ENCODE measurements around the gene KLC4.

Gene KLC4

GRCh38 chr6:43047998-43048397 lies 11.4 kb upstream of the KLC4 start:
- Mint-ChIP-seq H3K27me3 (no peaks in the 10 kb centered on the region), H3K9me3 (no peaks in the 10 kb centered on the region), H3K36me3 (ENCODE audit: low read depth) (peaks cover 20% of the 10 kb centered on the region), H3K4me3 (no peak overlapping the region), H3K27ac (no peak overlapping the region), H3K4me1 (peaks cover 19% of the 10 kb centered on the region)
- DNase-seq (no peak), ATAC-seq (no peak)

GRCh38 chr6:43050981-43051380 lies 8.4 kb upstream of the KLC4 start:
- no peak overlapping the region for H3K27ac Mint-ChIP-seq
- no peaks in the 10 kb centered on the region for H3K27me3 Mint-ChIP-seq
- H3K9me3 Mint-ChIP-seq = no peaks in the 10 kb centered on the region
- ATAC-seq (no peak), DNase-seq (no peak)
- peaks cover 33% of the 10 kb centered on the region for H3K36me3 Mint-ChIP-seq (ENCODE audit: low read depth)
- H3K4me1 Mint-ChIP-seq = peaks cover 29% of the 10 kb centered on the region
- H3K4me3 Mint-ChIP-seq = no peak overlapping the region

- H3K27me3 Mint-ChIP-seq = no peaks in the 10 kb centered on the region
- H3K36me3 Mint-ChIP-seq (ENCODE audit: low read depth) = peaks cover 32% of the 10 kb centered on the region
- no peak for DNase-seq
- H3K4me1 Mint-ChIP-seq = peaks cover 33% of the 10 kb centered on the region
- H3K27ac Mint-ChIP-seq = peak overlapping the region; percentile 97
- no peak for ATAC-seq
- no peaks in the 10 kb centered on the region for H3K9me3 Mint-ChIP-seq
- peak overlapping the region; percentile 97 for H3K4me3 Mint-ChIP-seq
Measured at GRCh38 chr6:43052225-43052841, 7.1 kb upstream of the KLC4 start.

GRCh38 chr6:43052842-43053544 lies 6.4 kb upstream of the KLC4 start:
- Mint-ChIP-seq H3K4me3 (peak overlapping the region; percentile 97), H3K27ac (peak overlapping the region; percentile 97), H3K9me3 (no peaks in the 10 kb centered on the region), H3K36me3 (ENCODE audit: low read depth) (peaks cover 35% of the 10 kb centered on the region), H3K27me3 (no peaks in the 10 kb centered on the region), H3K4me1 (peaks cover 39% of the 10 kb centered on the region)
- ATAC-seq (peak; percentile 14), DNase-seq (peak; percentile 31)

- H3K4me1 Mint-ChIP-seq = peaks cover 45% of the 10 kb centered on the region
- peak; percentile 99 for ATAC-seq
Measured at GRCh38 chr6:43053545-43054205, 5.8 kb upstream of the KLC4 start, which contains the start of gene CUL7. Gene CUL7, minus strand, starts transcription at chr6:43053851. Its CDS starts 1,063 bp downstream, at chr6:43052788.

GRCh38 chr6:43054206-43054943 lies 5.1 kb upstream of the KLC4 start:
- Mint-ChIP-seq H3K36me3 (ENCODE audit: low read depth) (peaks cover 35% of the 10 kb centered on the region), H3K4me3 (peak overlapping the region; percentile 97), H3K27me3 (no peaks in the 10 kb centered on the region), H3K4me1 (peaks cover 46% of the 10 kb centered on the region), H3K27ac (peak overlapping the region; percentile 97), H3K9me3 (no peaks in the 10 kb centered on the region)
- DNase-seq = no peak
- ATAC-seq = no peak

More at GRCh38 chr6:43053545-43054205, 5.8 kb upstream of the KLC4 start, which contains the start of gene CUL7:
- H3K27me3 Mint-ChIP-seq = no peaks in the 10 kb centered on the region
- peak within 1 kb of the TSS; percentile 97 for H3K27ac Mint-ChIP-seq
- DNase-seq = peak; percentile 92
- H3K4me3 Mint-ChIP-seq = peak within 1 kb of the TSS; percentile 97
- no peaks in the 10 kb centered on the region for H3K9me3 Mint-ChIP-seq
- H3K36me3 Mint-ChIP-seq (ENCODE audit: low read depth) = peaks cover 36% of the 10 kb centered on the region

GRCh38 chr6:43055966-43056365 lies 3.5 kb upstream of the KLC4 start:
- Mint-ChIP-seq H3K9me3 (no peaks in the 10 kb centered on the region), H3K36me3 (ENCODE audit: low read depth) (peaks cover 30% of the 10 kb centered on the region), H3K27ac (no peak overlapping the region), H3K27me3 (no peaks in the 10 kb centered on the region), H3K4me1 (peaks cover 53% of the 10 kb centered on the region), H3K4me3 (no peak overlapping the region)
- ATAC-seq (no peak), DNase-seq (no peak)

- H3K27me3 Mint-ChIP-seq = no peaks in the 10 kb centered on the region
- H3K36me3 Mint-ChIP-seq (ENCODE audit: low read depth) = peaks cover 26% of the 10 kb centered on the region
- ATAC-seq (no peak), DNase-seq (no peak)
- H3K27ac Mint-ChIP-seq = peak overlapping the region; percentile 98
- H3K4me1 Mint-ChIP-seq = peaks cover 37% of the 10 kb centered on the region
- H3K4me3 Mint-ChIP-seq = peak overlapping the region; percentile 96
- no peaks in the 10 kb centered on the region for H3K9me3 Mint-ChIP-seq
Measured at GRCh38 chr6:43058531-43058930, 900 bp upstream of the KLC4 start.

GRCh38 chr6:43060034-43060754 lies 763 bp downstream of the KLC4 start:
- peak overlapping the region; percentile 98 for H3K27ac Mint-ChIP-seq
- peaks cover 20% of the 10 kb centered on the region for H3K36me3 Mint-ChIP-seq (ENCODE audit: low read depth)
- H3K27me3 Mint-ChIP-seq = no peaks in the 10 kb centered on the region
- no peaks in the 10 kb centered on the region for H3K9me3 Mint-ChIP-seq
- peaks cover 31% of the 10 kb centered on the region for H3K4me1 Mint-ChIP-seq
- DNase-seq (no peak), ATAC-seq (no peak)
- peak overlapping the region; percentile 96 for H3K4me3 Mint-ChIP-seq

GRCh38 chr6:43060755-43061633 lies 1.6 kb downstream of the KLC4 start:
- DNase-seq (no peak), ATAC-seq (no peak)
- peaks cover 30% of the 10 kb centered on the region for H3K4me1 Mint-ChIP-seq
- H3K27me3 Mint-ChIP-seq = no peaks in the 10 kb centered on the region
- H3K4me3 Mint-ChIP-seq = peak overlapping the region; percentile 96
- peaks cover 12% of the 10 kb centered on the region for H3K36me3 Mint-ChIP-seq (ENCODE audit: low read depth)
- H3K9me3 Mint-ChIP-seq = no peaks in the 10 kb centered on the region
- no peak overlapping the region for H3K27ac Mint-ChIP-seq

GRCh38 chr6:43061861-43062260 lies 2.4 kb downstream of the KLC4 start:
- Mint-ChIP-seq H3K9me3 (no peaks in the 10 kb centered on the region), H3K27ac (no peak overlapping the region), H3K4me3 (no peak overlapping the region), H3K36me3 (ENCODE audit: low read depth) (peaks cover 8% of the 10 kb centered on the region), H3K4me1 (peaks cover 26% of the 10 kb centered on the region), H3K27me3 (no peaks in the 10 kb centered on the region)
- DNase-seq (no peak), ATAC-seq (no peak)

- DNase-seq = no peak
- H3K4me1 Mint-ChIP-seq = peaks cover 22% of the 10 kb centered on the region
- H3K27me3 Mint-ChIP-seq = no peaks in the 10 kb centered on the region
- ATAC-seq = no peak
- peaks cover 4% of the 10 kb centered on the region for H3K36me3 Mint-ChIP-seq (ENCODE audit: low read depth)
- H3K4me3 Mint-ChIP-seq = no peak overlapping the region
- H3K27ac Mint-ChIP-seq = no peak overlapping the region
- no peaks in the 10 kb centered on the region for H3K9me3 Mint-ChIP-seq
Measured at GRCh38 chr6:43062818-43063217, 3.4 kb downstream of the KLC4 start.

- Mint-ChIP-seq H3K27ac (no peak overlapping the region), H3K4me3 (no peak overlapping the region), H3K27me3 (no peaks in the 10 kb centered on the region), H3K36me3 (ENCODE audit: low read depth) (peaks cover 1% of the 10 kb centered on the region), H3K4me1 (no peaks in the 10 kb centered on the region), H3K9me3 (no peaks in the 10 kb centered on the region)
- no peak for DNase-seq
- ATAC-seq = peak; percentile 50
Measured at GRCh38 chr6:43070028-43070632, 10.7 kb downstream of the KLC4 start.

Measured in activated naive CD8-positive, alpha-beta T cell treated with anti-CD3 and anti-CD28 coated beads, Interleukin-2, amount 50 U/mL, for 24 hours (primary cell).